ENCODE measurements around the gene CHPF.

- TF ChIP-seq POLR2AphosphoS5 (IDR thresholded peaks at IDR 0.05) (no peak), CTCF (IDR thresholded peaks at IDR 0.05) (no peak), POLR2A (IDR thresholded peaks at IDR 0.05) (no peak), EP300 (IDR thresholded peaks at IDR 0.05) (no peak)
These were observed 5.4 kb upstream of the CHPF start for GRCh38 chr2:219548990-219549389.

Data from gastroesophageal sphincter (tissue), 3 donors.